Keratinocyte (primary cell): Measurements from ENCODE around the gene SPATC1L. TPM values are rescaled to one million over a fixed set of nuclear protein-coding genes. Genes with fewer than 3 reads are reported as not detected.

ENCODE experiments used
- DNase-seq: peaks from one replicate; pipeline ENCODE4 v3.0.0-alpha.2; 2011; ENCODE audit warnings: low read depth, missing footprints, low spot score
- FAIRE-seq: peaks from 2 replicates; lab custom pipeline; 2011; peaks lifted over from hg19 to GRCh38; lab: Jason Lieb, UNC
- H2AFZ ChIP-seq: 2 replicates; pipeline ENCODE4 v1.6.0; 2012; ENCODE audit warnings: low read length, control low read depth, inconsistent platforms; ENCODE audit not compliant: control insufficient read depth
- H3K27ac ChIP-seq: 2 replicates; pipeline ENCODE4 v1.5.1; 2011; ENCODE audit warnings: low read length; ENCODE audit not compliant: control insufficient read depth, insufficient read depth
- H3K27me3 ChIP-seq: 3 replicates; pipeline ENCODE4 v1.6.0; 2011; ENCODE audit warnings: low read length; ENCODE audit not compliant: control insufficient read depth, insufficient read depth; ENCODE audit errors: extremely low read depth
- H3K36me3 ChIP-seq, 2 experiments: 2 replicates in 1 of 2; 3 replicates in 1 of 2; pipeline ENCODE4 v1.5.1; 2011; ENCODE audit warnings: low read length in 2 of 2, mild to moderate bottlenecking in 1 of 2; ENCODE audit not compliant: control insufficient read depth in 2 of 2, insufficient read depth in 2 of 2; ENCODE audit errors: extremely low read depth in 1 of 2
- H3K4me1 ChIP-seq: 3 replicates; pipeline ENCODE4 v1.5.1; 2011; ENCODE audit warnings: low read length; ENCODE audit not compliant: control insufficient read depth, insufficient read depth; ENCODE audit errors: extremely low read depth
- H3K4me2 ChIP-seq: 3 replicates; pipeline ENCODE4 v1.6.0; 2011; ENCODE audit warnings: low read depth, low read length; ENCODE audit not compliant: control insufficient read depth, insufficient read depth; ENCODE audit errors: extremely low read depth
- H3K4me3 ChIP-seq, 3 experiments: fragments of 200-600 bp in 1 of 3; sonication (generic) in 1 of 3; 2 replicates in 2 of 3; 3 replicates in 1 of 3; pipeline ENCODE4 v1.5.1; 2011 to 2016; ENCODE audit warnings: low read length in 3 of 3, mild to moderate bottlenecking in 3 of 3, control low read depth in 2 of 3, inconsistent platforms in 1 of 3, low read depth in 1 of 3, mixed read lengths in 1 of 3, mixed run types in 1 of 3, moderate library complexity in 1 of 3; ENCODE audit not compliant: control insufficient read depth in 2 of 3, insufficient read depth in 2 of 3; ENCODE audit errors: extremely low read depth in 1 of 3
- H3K79me2 ChIP-seq: 2 replicates; pipeline ENCODE4 v1.6.0; 2012; ENCODE audit warnings: low read length; ENCODE audit not compliant: control insufficient read depth, insufficient read depth
- H3K9ac ChIP-seq: 3 replicates; pipeline ENCODE4 v1.6.0; 2011; ENCODE audit warnings: low read length; ENCODE audit not compliant: control insufficient read depth, insufficient read depth; ENCODE audit errors: extremely low read depth
- H3K9me1 ChIP-seq: 3 replicates; pipeline ENCODE4 v1.6.0; 2011; ENCODE audit warnings: low read length; ENCODE audit not compliant: control insufficient read depth, insufficient read depth; ENCODE audit errors: extremely low read depth
- H3K9me3 ChIP-seq: 2 replicates; pipeline ENCODE4 v1.5.1; 2012; ENCODE audit warnings: low read depth, low read length; ENCODE audit not compliant: control insufficient read depth
- H4K20me1 ChIP-seq: 3 replicates; pipeline ENCODE4 v1.6.0; 2011; ENCODE audit warnings: low read length; ENCODE audit not compliant: control insufficient read depth, insufficient read depth; ENCODE audit errors: extremely low read depth
- CTCF ChIP-seq, 3 experiments: IDR thresholded peaks in 1 of 3; conservative IDR thresholded peaks in 1 of 3; optimal IDR thresholded peaks in 1 of 3; 2 replicates in 2 of 3; 3 replicates in 1 of 3; pipeline versions ENCODE3 to v1.5.1; 2011; ENCODE audit warnings: low read length in 3 of 3, mild to moderate bottlenecking in 3 of 3, moderate library complexity in 2 of 3, control low read depth in 1 of 3, inconsistent platforms in 1 of 3; ENCODE audit not compliant: insufficient read depth in 2 of 3; ENCODE audit errors: extremely low read depth in 1 of 3
- EZH2 ChIP-seq: IDR thresholded peaks from one replicate; pipeline ENCODE4 v1.6.1; 2012; ENCODE audit warnings: inconsistent platforms, mild to moderate bottlenecking, low read length, moderate library complexity
- dilution Hi-C: fragments of 300-500 bp; cut with MboI; formaldehyde crosslinking; loops from one replicate; pipeline ENCODE4 v1.7.0; 2020; ENCODE audit warnings: low sequenced_read_pairs; ENCODE audit not compliant: extremely low pct_ligation_motif_present
- polyA plus RNA-seq, 5 experiments: library from polyadenylated mRNA; depleted of rRNA in 3 of 5; stranded (reverse) in 3 of 5; stranded (forward) in 1 of 5; unstranded in 1 of 5; fragments of >200 nt; gene quantifications; 1 replicate in 1 of 5; 2 replicates in 3 of 5; 3 replicates in 1 of 5; pipeline versions ENCODE4 v1.2.1 to v1.2.3, GENCODE V29; 2011 to 2012; ENCODE audit warnings: missing spikeins in 2 of 5, low read depth in 1 of 5, low replicate concordance in 1 of 5

The SPATC1L gene
- polyA plus RNA-seq, 1 donor (not counting 4 experiments of a cell fraction or from before 2014, with no cell fraction given) = 1.3 TPM

DNA sequence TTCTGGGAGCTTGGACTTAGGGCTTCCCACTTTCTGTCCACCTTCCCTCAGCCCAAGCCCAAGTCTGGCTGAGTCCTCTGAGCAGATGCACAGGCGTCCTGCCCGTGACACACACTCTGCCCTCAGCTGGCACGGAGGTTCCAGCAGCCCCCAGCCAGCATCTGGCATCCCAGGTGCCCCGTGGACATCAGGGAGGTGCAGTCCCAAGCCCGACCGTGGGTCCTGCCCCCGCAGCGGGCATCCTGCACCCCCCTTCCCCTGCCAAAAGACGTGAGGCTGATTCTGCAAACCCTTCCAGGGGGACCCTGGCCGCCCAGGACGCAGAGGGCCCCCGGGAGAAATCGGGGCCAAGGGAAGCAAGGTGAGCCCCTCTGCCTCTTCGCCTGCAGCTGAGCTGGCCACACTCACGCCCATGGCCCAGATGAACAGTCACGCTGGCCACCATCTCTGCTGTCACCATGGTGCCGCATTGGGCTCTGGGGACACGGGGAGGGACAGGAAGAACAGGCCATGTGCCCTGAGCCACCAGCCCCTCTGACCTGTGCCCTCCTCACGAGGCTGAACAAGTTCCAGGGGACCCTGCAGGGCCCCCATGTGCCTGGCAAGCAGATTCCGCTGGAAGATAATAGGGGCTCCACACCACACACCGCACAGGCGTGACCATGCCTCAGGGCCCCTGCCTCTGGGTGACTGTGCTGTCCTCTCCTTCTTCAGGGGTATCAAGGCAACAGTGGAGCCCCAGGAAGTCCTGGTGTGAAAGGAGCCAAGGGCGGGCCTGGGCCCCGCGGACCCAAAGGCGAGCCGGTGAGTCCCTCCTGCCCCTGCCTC is 65.7 kb downstream of the SPATC1L start:
- TF ChIP-seq EZH2 = no peak
- TF ChIP-seq CTCF (optimal IDR thresholded peaks at IDR 0.05 in 1 of 3, IDR thresholded peaks at IDR 0.05 in 1 of 3, conservative IDR thresholded peaks at IDR 0.05 in 1 of 3; ENCODE audit: extremely low read depth in 1 of 3, insufficient read depth in 2 of 3, low read length in 3 of 3) = no peak
- H3K9ac ChIP-seq = no peak overlapping the region
- H3K4me3 ChIP-seq = no peak overlapping the region
- no peaks in the 10 kb centered on the region for H3K4me1 ChIP-seq
- no peaks in the 10 kb centered on the region for H3K27me3 ChIP-seq
- peaks cover 3% of the 10 kb centered on the region for H3K9me3 ChIP-seq
- no peak for DNase-seq
- no peak overlapping the region for H3K4me2 ChIP-seq
- H3K36me3 ChIP-seq = no peaks in the 10 kb centered on the region
- FAIRE-seq = no peak
- dilution Hi-C loops = no loop called here
- H3K79me2 ChIP-seq = no peaks in the 10 kb centered on the region
- H2AFZ ChIP-seq = no peak overlapping the region
- H4K20me1 ChIP-seq = no peaks in the 10 kb centered on the region
- no peak overlapping the region for H3K27ac ChIP-seq
- H3K9me1 ChIP-seq = no peaks in the 10 kb centered on the region

DNA sequence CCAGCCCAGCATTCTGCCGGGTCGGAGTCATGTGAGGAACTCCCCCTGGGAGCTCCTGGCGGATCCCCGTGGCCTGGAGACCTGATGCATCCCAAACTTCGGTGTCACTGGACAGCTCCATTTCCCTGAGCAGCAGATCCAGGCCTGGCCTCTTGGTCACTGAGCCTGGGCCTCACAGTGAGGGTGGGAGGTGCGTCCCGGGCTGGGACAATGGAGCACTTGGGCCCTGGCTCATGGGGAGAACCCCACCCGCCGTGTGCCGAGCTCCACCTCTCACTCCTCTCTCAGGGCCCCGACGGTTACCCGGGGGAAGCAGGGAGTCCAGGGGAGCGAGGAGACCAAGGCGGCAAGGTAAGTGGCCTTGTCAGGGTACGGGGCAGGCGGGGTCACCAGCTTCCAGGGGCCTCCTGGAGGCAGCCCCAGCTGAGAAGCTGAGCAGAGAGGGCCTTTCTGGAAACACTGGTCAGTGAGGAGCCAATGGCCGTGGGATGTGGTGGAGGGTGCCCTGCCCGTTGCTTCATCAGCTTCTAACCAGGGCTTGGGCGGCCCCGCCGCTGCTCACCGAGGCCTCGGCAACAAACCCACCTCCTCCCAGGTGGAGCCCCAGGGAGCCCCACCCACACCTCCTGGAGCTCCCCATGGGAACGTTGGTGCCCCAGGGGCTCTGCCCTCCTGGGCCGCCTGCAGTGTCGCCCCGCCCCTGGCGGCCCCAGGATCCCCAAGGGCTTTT is 66.5 kb downstream of the SPATC1L start:
- Histone ChIP-seq H3K27ac (no peak overlapping the region), H3K9me3 (peaks cover 3% of the 10 kb centered on the region), H3K36me3 (no peaks in the 10 kb centered on the region), H3K9me1 (no peaks in the 10 kb centered on the region), H3K27me3 (no peaks in the 10 kb centered on the region), H3K4me1 (no peaks in the 10 kb centered on the region), H3K9ac (no peak overlapping the region), H4K20me1 (no peaks in the 10 kb centered on the region), H3K4me2 (no peak overlapping the region), H2AFZ (no peak overlapping the region), H3K4me3 (no peak overlapping the region), H3K79me2 (no peaks in the 10 kb centered on the region)
- dilution Hi-C loops = no loop called here
- TF ChIP-seq CTCF (optimal IDR thresholded peaks at IDR 0.05 in 1 of 3, IDR thresholded peaks at IDR 0.05 in 1 of 3, conservative IDR thresholded peaks at IDR 0.05 in 1 of 3; ENCODE audit: extremely low read depth in 1 of 3, insufficient read depth in 2 of 3, low read length in 3 of 3) (no peak), EZH2 (no peak)
- DNase-seq (no peak), FAIRE-seq (no peak)
